ENCODE results near the gene TP53. TPM values are rescaled to one million over a fixed set of nuclear protein-coding genes. Genes with fewer than 3 reads are reported as not detected.
"Not testable (repeated sequence)": the region's sequence is repeated elsewhere in the genome, so short reads cannot be mapped to it uniquely, and the experiment has no call there.

TP53 gene
- total RNA-seq, 2 experiments from 2014 or later, result 154 to 182 TPM

GRCh38 chr17:7652388-7653356 lies 34.6 kb downstream of the TP53 start:
- no peaks in the 10 kb centered on the region for H3K9me3 Mint-ChIP-seq
- H3K4me1 Mint-ChIP-seq, result peaks cover 15% of the 10 kb centered on the region
- H3K36me3 Mint-ChIP-seq (ENCODE audit: low read depth), result no peaks in the 10 kb centered on the region
- H3K27ac Mint-ChIP-seq, result no peak overlapping the region
- POLR2A ChIA-PET, result interaction anchor here (0.6 kb wide), 1 partner anchor 8 kb away, joined by 4 read pairs; no protein-coding TSS in a partner anchor
- no peak overlapping the region for H3K4me3 Mint-ChIP-seq
- CTCF ChIA-PET, result interaction anchor here (0.5 to 1.3 kb wide), 3 partner anchors 15 to 86 kb away, joined by 3 to 5 read pairs (median 4); partner anchors contain the start of genes TP53 and WRAP53
- peaks cover 41% of the 10 kb centered on the region for H3K27me3 Mint-ChIP-seq
- no peak for DNase-seq

- Mint-ChIP-seq H3K4me3 (no peak overlapping the region), H3K9me3 (no peaks in the 10 kb centered on the region), H3K4me1 (peaks cover 15% of the 10 kb centered on the region), H3K27ac (no peak overlapping the region), H3K36me3 (ENCODE audit: low read depth) (no peaks in the 10 kb centered on the region), H3K27me3 (peaks cover 41% of the 10 kb centered on the region)
- POLR2A ChIA-PET, result interaction anchor here (0.6 to 1.7 kb wide), 2 partner anchors 9 to 36 kb away, joined by 4 to 5 read pairs; partner anchors contain the start of genes TP53 and WRAP53
- CTCF ChIA-PET, result interaction anchor here (0.6 to 2.0 kb wide), 6 partner anchors 9 to 386 kb away, joined by 3 to 10 read pairs (median 4); partner anchors contain the start of genes FXR2, SAT2, TP53 and WRAP53
- no peak for DNase-seq
Observed at GRCh38 chr17:7651665-7652387, 35.5 kb downstream of the TP53 start.

- ChIA-PET CTCF (interaction anchor here (0.9 to 2.0 kb wide), 6 partner anchors 8 to 385 kb away, joined by 3 to 10 read pairs (median 4); partner anchors contain the start of genes FXR2, SAT2, SHBG and TP53), POLR2A (interaction anchor here (0.5 to 1.7 kb wide), 2 partner anchors 36 kb away, joined by 4 to 5 read pairs; partner anchors contain the start of genes FXR2, TP53 and WRAP53)
- H3K27ac Mint-ChIP-seq, result no peak overlapping the region
- peak overlapping the region; percentile 62 for H3K4me3 Mint-ChIP-seq
- peaks cover 16% of the 10 kb centered on the region for H3K4me1 Mint-ChIP-seq
- H3K27me3 Mint-ChIP-seq, result peaks cover 46% of the 10 kb centered on the region
- H3K36me3 Mint-ChIP-seq (ENCODE audit: low read depth), result no peaks in the 10 kb centered on the region
- no peak for DNase-seq
- H3K9me3 Mint-ChIP-seq, result no peaks in the 10 kb centered on the region
Observed at GRCh38 chr17:7651097-7651664, 36.1 kb downstream of the TP53 start.

GRCh38 chr17:7650509-7651096 lies 36.7 kb downstream of the TP53 start, which contains the start of gene ATP1B2:
Gene ATP1B2, plus strand, starts transcription at chr17:7650926. Its CDS starts 593 bp downstream, at chr17:7651519.
- H3K4me1 Mint-ChIP-seq, result peaks cover 17% of the 10 kb centered on the region
- peaks cover 47% of the 10 kb centered on the region for H3K27me3 Mint-ChIP-seq
- ChIA-PET POLR2A (interaction anchor here (0.5 to 1.7 kb wide), 2 partner anchors 36 to 37 kb away, joined by 4 to 5 read pairs; partner anchors contain the start of genes FXR2, TP53 and WRAP53), CTCF (interaction anchor here (1.0 to 2.0 kb wide), 4 partner anchors 20 to 385 kb away, joined by 3 to 10 read pairs (median 4); partner anchors contain the start of genes FXR2, SAT2 and SHBG)
- no peaks in the 10 kb centered on the region for H3K9me3 Mint-ChIP-seq
- DNase-seq, result peak; percentile 76
- peak within 1 kb of the TSS; percentile 70 for H3K4me3 Mint-ChIP-seq
- H3K27ac Mint-ChIP-seq, result peak within 1 kb of the TSS; percentile 41
- H3K36me3 Mint-ChIP-seq (ENCODE audit: low read depth), result no peaks in the 10 kb centered on the region

- POLR2A ChIA-PET, result no interaction called here
Observed at GRCh38 chr17:7647018-7647417, 40.3 kb downstream of the TP53 start.

GRCh38 chr17:7646457-7646856 lies 40.8 kb downstream of the TP53 start:
- Mint-ChIP-seq H3K27me3 (peaks cover 26% of the 10 kb centered on the region), H3K9me3 (peaks cover 1% of the 10 kb centered on the region), H3K4me3 (no peak overlapping the region), H3K27ac (no peak overlapping the region), H3K36me3 (ENCODE audit: low read depth) (no peaks in the 10 kb centered on the region), H3K4me1 (peaks cover 35% of the 10 kb centered on the region)
- CTCF ChIA-PET, result interaction anchor here (0.6 kb wide), 1 partner anchor 13 kb away, joined by 3 read pairs; no protein-coding TSS in a partner anchor
- no peak for DNase-seq
- POLR2A ChIA-PET, result no interaction called here

More at GRCh38 chr17:7647018-7647417, 40.3 kb downstream of the TP53 start:
- CTCF ChIA-PET, result no interaction called here
- no peak for DNase-seq
- Mint-ChIP-seq H3K27ac (no peak overlapping the region), H3K4me1 (peaks cover 30% of the 10 kb centered on the region), H3K36me3 (ENCODE audit: low read depth) (no peaks in the 10 kb centered on the region), H3K4me3 (no peak overlapping the region), H3K27me3 (peaks cover 29% of the 10 kb centered on the region), H3K9me3 (no peaks in the 10 kb centered on the region)

- Mint-ChIP-seq H3K4me3 (no peak overlapping the region), H3K4me1 (peaks cover 25% of the 10 kb centered on the region), H3K27me3 (peaks cover 12% of the 10 kb centered on the region), H3K9me3 (peaks cover 2% of the 10 kb centered on the region), H3K27ac (peak overlapping the region; percentile 7), H3K36me3 (ENCODE audit: low read depth) (no peaks in the 10 kb centered on the region)
- DNase-seq, result no peak
- CTCF ChIA-PET, result no interaction called here
- POLR2A ChIA-PET, result no interaction called here
Observed at GRCh38 chr17:7644775-7645174, 42.5 kb downstream of the TP53 start.

GRCh38 chr17:7641635-7642034 lies 45.7 kb downstream of the TP53 start:
- H3K36me3 Mint-ChIP-seq (ENCODE audit: low read depth); H3K9me3 Mint-ChIP-seq: not testable (repeated sequence)
- H3K27ac Mint-ChIP-seq, result peak overlapping the region; percentile 62

GRCh38 chr17:7640783-7641182 lies 46.5 kb downstream of the TP53 start:
- ChIA-PET POLR2A (no interaction called here), CTCF (interaction anchor here (1.5 kb wide), 1 partner anchor 8 kb away, joined by 7 read pairs; no protein-coding TSS in a partner anchor)
- DNase-seq, result no peak
- Mint-ChIP-seq H3K4me3 (no peak overlapping the region), H3K27ac (no peak overlapping the region), H3K9me3 (peaks cover 2% of the 10 kb centered on the region), H3K36me3 (ENCODE audit: low read depth) (no peaks in the 10 kb centered on the region), H3K27me3 (no peaks in the 10 kb centered on the region), H3K4me1 (peaks cover 22% of the 10 kb centered on the region)

More at GRCh38 chr17:7641635-7642034, 45.7 kb downstream of the TP53 start:
- peaks cover 24% of the 10 kb centered on the region for H3K4me1 Mint-ChIP-seq
- H3K27me3 Mint-ChIP-seq, result not testable (repeated sequence)
- peak; percentile 39 for DNase-seq
- ChIA-PET POLR2A (interaction anchor here (0.6 to 1.2 kb wide), 4 partner anchors 16 to 64 kb away, joined by 3 to 5 read pairs (median 4); partner anchors contain the start of genes TP53 and WRAP53), CTCF (interaction anchor here (0.9 to 1.5 kb wide), 3 partner anchors 9 to 53 kb away, joined by 3 to 7 read pairs (median 3); no protein-coding TSS in a partner anchor)
- H3K4me3 Mint-ChIP-seq, result peak overlapping the region; percentile 59

GRCh38 chr17:7636163-7636562 lies 51.1 kb downstream of the TP53 start:
- CTCF ChIA-PET, result interaction anchor here (0.8 kb wide), 1 partner anchor 52 kb away, joined by 4 read pairs; no protein-coding TSS in a partner anchor
- POLR2A ChIA-PET, result no interaction called here
- DNase-seq, result no peak
- Mint-ChIP-seq H3K27ac (no peak overlapping the region), H3K27me3 (no peaks in the 10 kb centered on the region), H3K36me3 (ENCODE audit: low read depth) (no peaks in the 10 kb centered on the region), H3K4me1 (peaks cover 2% of the 10 kb centered on the region), H3K4me3 (no peak overlapping the region), H3K9me3 (no peaks in the 10 kb centered on the region)

GRCh38 chr17:7634384-7634783 lies 52.9 kb downstream of the TP53 start:
- Mint-ChIP-seq H3K4me1 (peaks cover 2% of the 10 kb centered on the region), H3K36me3 (ENCODE audit: low read depth) (no peaks in the 10 kb centered on the region), H3K9me3 (no peaks in the 10 kb centered on the region), H3K27me3 (no peaks in the 10 kb centered on the region), H3K27ac (no peak overlapping the region), H3K4me3 (no peak overlapping the region)
- CTCF ChIA-PET, result interaction anchor here (4.7 kb wide), 1 partner anchor 52 kb away, joined by 33 read pairs; the partner anchor contains the start of genes TP53 and WRAP53
- POLR2A ChIA-PET, result no interaction called here
- no peak for DNase-seq
